Measurements from ENCODE around the gene SAMD4B.

The SAMD4B gene

GRCh38 chr19:39390451-39390750, 48.2 kb downstream of the SAMD4B start:
- DNase-seq (ENCODE audit: low spot score): no peak
- Histone ChIP-seq H3K27ac (peak overlapping the region; percentile 89 to 99), H3K4me3 (peak overlapping the region; percentile 98)
- TF ChIP-seq, protein P1, sequence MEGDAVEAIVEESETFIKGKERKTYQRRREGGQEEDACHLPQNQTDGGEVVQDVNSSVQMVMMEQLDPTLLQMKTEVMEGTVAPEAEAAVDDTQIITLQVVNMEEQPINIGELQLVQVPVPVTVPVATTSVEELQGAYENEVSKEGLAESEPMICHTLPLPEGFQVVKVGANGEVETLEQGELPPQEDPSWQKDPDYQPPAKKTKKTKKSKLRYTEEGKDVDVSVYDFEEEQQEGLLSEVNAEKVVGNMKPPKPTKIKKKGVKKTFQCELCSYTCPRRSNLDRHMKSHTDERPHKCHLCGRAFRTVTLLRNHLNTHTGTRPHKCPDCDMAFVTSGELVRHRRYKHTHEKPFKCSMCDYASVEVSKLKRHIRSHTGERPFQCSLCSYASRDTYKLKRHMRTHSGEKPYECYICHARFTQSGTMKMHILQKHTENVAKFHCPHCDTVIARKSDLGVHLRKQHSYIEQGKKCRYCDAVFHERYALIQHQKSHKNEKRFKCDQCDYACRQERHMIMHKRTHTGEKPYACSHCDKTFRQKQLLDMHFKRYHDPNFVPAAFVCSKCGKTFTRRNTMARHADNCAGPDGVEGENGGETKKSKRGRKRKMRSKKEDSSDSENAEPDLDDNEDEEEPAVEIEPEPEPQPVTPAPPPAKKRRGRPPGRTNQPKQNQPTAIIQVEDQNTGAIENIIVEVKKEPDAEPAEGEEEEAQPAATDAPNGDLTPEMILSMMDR (IDR thresholded peaks at IDR 0.05): no peak

DNA sequence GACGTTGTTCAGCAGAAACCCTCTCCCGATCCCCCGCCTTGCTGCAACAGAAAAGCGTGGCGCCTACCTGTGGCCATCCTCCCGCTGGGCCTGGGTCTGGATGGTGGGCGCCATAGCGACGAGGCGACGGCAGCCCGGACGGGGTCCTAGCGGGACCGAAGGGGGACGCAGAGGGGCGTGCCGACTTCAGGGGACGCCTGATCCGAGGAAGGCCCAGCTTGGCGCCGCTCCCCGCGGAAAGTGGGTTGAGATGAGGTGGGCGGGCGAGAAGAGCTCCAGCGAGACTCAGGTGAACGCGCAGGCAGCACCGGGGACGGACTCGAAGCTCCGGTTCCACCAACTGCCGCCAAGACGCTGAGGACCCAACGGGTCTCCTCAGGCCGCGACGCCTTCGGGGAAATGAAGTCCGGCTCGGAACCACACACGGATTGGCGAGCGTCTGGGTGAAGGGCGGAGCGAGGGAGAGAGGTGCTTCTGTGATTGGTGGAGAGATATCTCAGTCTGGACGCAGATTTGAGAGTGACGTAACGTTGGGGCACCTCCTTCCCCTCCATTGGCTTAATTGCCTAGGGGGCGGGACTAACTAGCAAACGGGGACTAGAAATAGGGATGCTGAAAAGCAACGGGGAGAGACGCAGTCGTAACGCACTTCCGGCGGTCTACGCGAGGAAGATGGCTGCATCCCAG, 48.7 kb downstream of the SAMD4B start, which contains the start of the genes MED29 and PAF1:
MED29 (plus strand) TSS at position 628 of the 687 bp plus-strand sequence; CDS start at position 673, 45 bp downstream.
PAF1 (minus strand) TSS at position 356 of the 687 bp plus-strand sequence; CDS start at position 114, 242 bp downstream.
- Histone ChIP-seq H3K27ac (peak within 1 kb of the TSS; percentile 89 to 99), H3K4me3 (peak within 1 kb of the TSS; percentile 98)
- DNase-seq (ENCODE audit: low spot score): peak; percentile 99
- TF ChIP-seq, protein P1 (IDR thresholded peaks at IDR 0.05): no peak

GRCh38 chr19:39397360-39398296, 55.4 kb downstream of the SAMD4B start:
- peak overlapping the region; percentile 17 for H3K4me3 ChIP-seq
- no peak for DNase-seq (ENCODE audit: low spot score)

DNA sequence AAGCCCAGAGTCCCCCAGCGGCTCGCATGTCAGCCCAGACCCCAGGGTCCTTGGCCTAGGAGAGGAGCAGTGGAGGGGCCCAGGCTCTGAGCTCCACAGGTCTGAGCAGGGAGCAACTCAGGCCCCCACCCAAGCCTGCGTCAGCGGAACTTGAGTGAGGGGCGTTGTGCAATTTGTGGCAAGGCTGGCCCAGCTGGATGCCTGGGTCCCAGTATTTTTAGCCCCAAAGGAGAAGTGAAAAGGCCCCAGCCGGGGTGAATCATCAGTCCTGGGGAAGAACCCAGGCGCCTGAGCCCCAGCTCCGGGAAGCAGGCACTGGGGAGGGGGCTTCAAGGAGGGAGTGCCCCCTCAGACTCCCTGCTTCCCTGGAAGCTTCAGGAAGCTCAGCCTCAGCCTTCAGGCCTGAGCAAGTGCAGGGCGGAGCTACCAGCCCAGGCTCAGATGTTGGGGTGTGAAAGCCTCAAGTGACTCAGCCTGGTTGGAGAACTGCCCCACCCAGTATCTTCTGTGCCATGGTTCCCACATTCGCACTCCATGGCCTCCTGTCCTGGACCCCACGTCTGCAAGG, 56.2 kb downstream of the SAMD4B start:
- TF ChIP-seq, protein P1 (IDR thresholded peaks at IDR 0.05): no peak
- no peak for DNase-seq (ENCODE audit: low spot score)
- Histone ChIP-seq H3K4me3 (peak overlapping the region; percentile 17), H3K27ac (peak overlapping the region; percentile 73 to 100)

More at GRCh38 chr19:39397360-39398296, 55.4 kb downstream of the SAMD4B start:
- TF ChIP-seq, protein P1 (IDR thresholded peaks at IDR 0.05): peak; percentile 99
- peak overlapping the region; percentile 73 to 100 for H3K27ac ChIP-seq

- Histone ChIP-seq H3K4me3 (no peak overlapping the region), H3K27ac (peak overlapping the region; percentile 49 to 100)
- no peak for DNase-seq (ENCODE audit: low spot score)
- TF ChIP-seq, protein P1 (IDR thresholded peaks at IDR 0.05): no peak
Measured at GRCh38 chr19:39399668-39400050, 57.4 kb downstream of the SAMD4B start.

- TF ChIP-seq, protein P1 (IDR thresholded peaks at IDR 0.05): no peak
- Histone ChIP-seq H3K27ac (peak overlapping the region; percentile 99 to 100), H3K4me3 (no peak overlapping the region)
- DNase-seq (ENCODE audit: low spot score): no peak
Measured at GRCh38 chr19:39400061-39400460, 57.8 kb downstream of the SAMD4B start.
